IPS-18a (cell line): ENCODE measurements around the gene PTF1A.
A peak's percentile ranks its signal among the peaks of the same experiment; 100 is the strongest.

ENCODE experiments used
- H3K27ac ChIP-seq: one replicate; pipeline ENCODE4 v1.5.1; 2013; ENCODE audit warnings: low read length
- H3K27me3 ChIP-seq: one replicate; pipeline ENCODE4 v1.6.1; 2013; ENCODE audit warnings: mild to moderate bottlenecking, low read length; ENCODE audit not compliant: control insufficient read depth, insufficient read depth
- H3K36me3 ChIP-seq: one replicate; pipeline ENCODE4 v1.6.1; 2013; ENCODE audit warnings: low read depth, low read length; ENCODE audit not compliant: control insufficient read depth
- H3K4me1 ChIP-seq: one replicate; pipeline ENCODE4 v1.6.1; 2013; ENCODE audit warnings: low read depth, low read length; ENCODE audit not compliant: control insufficient read depth
- H3K4me3 ChIP-seq: one replicate; pipeline ENCODE4 v1.5.1; 2013; ENCODE audit warnings: low read length
- H3K9ac ChIP-seq: one replicate; pipeline ENCODE4 v1.6.1; 2013; ENCODE audit warnings: mild to moderate bottlenecking, low read length, moderate library complexity
- H3K9me3 ChIP-seq: one replicate; pipeline ENCODE4 v1.6.1; 2013; ENCODE audit warnings: low read depth, low read length; ENCODE audit not compliant: control insufficient read depth

The PTF1A gene

GRCh38 chr10:23191764-23192711 lies at the start of gene PTF1A:
Gene PTF1A, plus strand, starts transcription at chr10:23192312. Its CDS starts 219 bp downstream, at chr10:23192531.
- Histone ChIP-seq H3K4me1 (peaks cover 12% of the 10 kb centered on the region), H3K36me3 (no peaks in the 10 kb centered on the region), H3K4me3 (peak within 1 kb of the TSS; percentile 27), H3K9me3 (no peaks in the 10 kb centered on the region), H3K27ac (no peak within 1 kb of the TSS), H3K9ac (no peak within 1 kb of the TSS), H3K27me3 (peaks cover 100% of the 10 kb centered on the region)

GRCh38 chr10:23146258-23146657 lies 45.9 kb upstream of the PTF1A start:
- Histone ChIP-seq H3K9me3 (no peaks in the 10 kb centered on the region), H3K27ac (no peak overlapping the region), H3K4me1 (no peaks in the 10 kb centered on the region)

GRCh38 chr10:23147035-23147434 lies 45.1 kb upstream of the PTF1A start:
- Histone ChIP-seq H3K9me3 (no peaks in the 10 kb centered on the region), H3K9ac (no peak overlapping the region), H3K4me3 (no peak overlapping the region), H3K27ac (no peak overlapping the region), H3K36me3 (no peaks in the 10 kb centered on the region), H3K4me1 (no peaks in the 10 kb centered on the region), H3K27me3 (no peaks in the 10 kb centered on the region)

More at GRCh38 chr10:23146258-23146657, 45.9 kb upstream of the PTF1A start:
- no peaks in the 10 kb centered on the region for H3K27me3 ChIP-seq
- H3K36me3 ChIP-seq = no peaks in the 10 kb centered on the region
- H3K9ac ChIP-seq = no peak overlapping the region
- H3K4me3 ChIP-seq = no peak overlapping the region

GRCh38 chr10:23148214-23148613 lies 43.9 kb upstream of the PTF1A start:
- H3K9me3 ChIP-seq = no peaks in the 10 kb centered on the region
- no peak overlapping the region for H3K27ac ChIP-seq
- no peaks in the 10 kb centered on the region for H3K36me3 ChIP-seq
- H3K9ac ChIP-seq = no peak overlapping the region
- no peaks in the 10 kb centered on the region for H3K27me3 ChIP-seq
- no peaks in the 10 kb centered on the region for H3K4me1 ChIP-seq
- no peak overlapping the region for H3K4me3 ChIP-seq

- H3K4me3 ChIP-seq = no peak overlapping the region
- H3K9ac ChIP-seq = no peak overlapping the region
- no peaks in the 10 kb centered on the region for H3K4me1 ChIP-seq
- H3K9me3 ChIP-seq = no peaks in the 10 kb centered on the region
- no peaks in the 10 kb centered on the region for H3K27me3 ChIP-seq
- no peak overlapping the region for H3K27ac ChIP-seq
- no peaks in the 10 kb centered on the region for H3K36me3 ChIP-seq
Observed at GRCh38 chr10:23150091-23150490, 42.0 kb upstream of the PTF1A start.

- no peaks in the 10 kb centered on the region for H3K27me3 ChIP-seq
- no peak overlapping the region for H3K27ac ChIP-seq
- no peak overlapping the region for H3K4me3 ChIP-seq
- H3K4me1 ChIP-seq = no peaks in the 10 kb centered on the region
- no peaks in the 10 kb centered on the region for H3K9me3 ChIP-seq
- H3K9ac ChIP-seq = no peak overlapping the region
- H3K36me3 ChIP-seq = no peaks in the 10 kb centered on the region
Observed at GRCh38 chr10:23150610-23151009, 41.5 kb upstream of the PTF1A start.

GRCh38 chr10:23151071-23151470 lies 41.0 kb upstream of the PTF1A start:
- Histone ChIP-seq H3K36me3 (no peaks in the 10 kb centered on the region), H3K9me3 (no peaks in the 10 kb centered on the region), H3K4me3 (no peak overlapping the region), H3K27me3 (no peaks in the 10 kb centered on the region), H3K27ac (no peak overlapping the region), H3K4me1 (no peaks in the 10 kb centered on the region), H3K9ac (no peak overlapping the region)

- H3K9ac ChIP-seq = no peak overlapping the region
- H3K27ac ChIP-seq = no peak overlapping the region
- H3K9me3 ChIP-seq = no peaks in the 10 kb centered on the region
- no peaks in the 10 kb centered on the region for H3K36me3 ChIP-seq
- no peaks in the 10 kb centered on the region for H3K27me3 ChIP-seq
- H3K4me3 ChIP-seq = no peak overlapping the region
- H3K4me1 ChIP-seq = peaks cover 2% of the 10 kb centered on the region
Observed at GRCh38 chr10:23155169-23155568, 36.9 kb upstream of the PTF1A start.

- H3K4me3 ChIP-seq = no peak overlapping the region
Observed at GRCh38 chr10:23156447-23157150, 35.5 kb upstream of the PTF1A start.

GRCh38 chr10:23157239-23157681 lies 34.9 kb upstream of the PTF1A start:
- Histone ChIP-seq H3K27me3 (peaks cover 3% of the 10 kb centered on the region), H3K4me3 (no peak overlapping the region), H3K9me3 (no peaks in the 10 kb centered on the region), H3K9ac (no peak overlapping the region), H3K27ac (no peak overlapping the region), H3K36me3 (no peaks in the 10 kb centered on the region), H3K4me1 (peaks cover 2% of the 10 kb centered on the region)

More at GRCh38 chr10:23156447-23157150, 35.5 kb upstream of the PTF1A start:
- no peaks in the 10 kb centered on the region for H3K36me3 ChIP-seq
- peaks cover 2% of the 10 kb centered on the region for H3K4me1 ChIP-seq
- no peak overlapping the region for H3K27ac ChIP-seq
- no peak overlapping the region for H3K9ac ChIP-seq
- H3K27me3 ChIP-seq = no peaks in the 10 kb centered on the region
- H3K9me3 ChIP-seq = no peaks in the 10 kb centered on the region

- peak overlapping the region; percentile 59 for H3K4me3 ChIP-seq
- no peaks in the 10 kb centered on the region for H3K36me3 ChIP-seq
- H3K9ac ChIP-seq = no peak overlapping the region
- no peaks in the 10 kb centered on the region for H3K9me3 ChIP-seq
- peaks cover 5% of the 10 kb centered on the region for H3K27me3 ChIP-seq
- no peak overlapping the region for H3K27ac ChIP-seq
- H3K4me1 ChIP-seq = peaks cover 2% of the 10 kb centered on the region
Observed at GRCh38 chr10:23157691-23158369, 34.3 kb upstream of the PTF1A start.
